Cardiac muscle cell (in vitro differentiated cells and primary cell): ENCODE measurements around the gene MYEOV. TPM values are rescaled to one million over a fixed set of nuclear protein-coding genes. Genes with fewer than 3 reads are reported as not detected.

Experiments
- DNase-seq, 2 donors: peaks; one replicate each; pipeline versions ENCODE4 v3.0.0 to v3.0.0-alpha.2; 2010 to 2017; ENCODE audit warnings: low read depth in 1 of 2, low spot score in 1 of 2
- H3K27ac ChIP-seq: fragments of 200-600 bp; sonication (generic); 2 replicates; pipeline ENCODE4 v1.5.1; 2016
- H3K27me3 ChIP-seq: fragments of 200-600 bp; sonication (generic); 2 replicates; pipeline ENCODE4 v1.6.0; 2016; ENCODE audit warnings: control low read depth
- H3K36me3 ChIP-seq: fragments of 200-600 bp; sonication (generic); 2 replicates; pipeline ENCODE4 v1.5.1; 2016; ENCODE audit warnings: control low read depth
- H3K4me1 ChIP-seq: fragments of 200-600 bp; sonication (generic); 2 replicates; pipeline ENCODE4 v1.8.1; 2017; ENCODE audit warnings: low read depth, mild to moderate bottlenecking, mixed run types
- H3K4me3 ChIP-seq: fragments of 200-600 bp; sonication (generic); 2 replicates; pipeline ENCODE4 v1.5.1; 2016; ENCODE audit warnings: mild to moderate bottlenecking
- H3K9me3 ChIP-seq: fragments of 200-600 bp; sonication (generic); 2 replicates; pipeline ENCODE4 v1.5.1; 2017; ENCODE audit warnings: low read depth, mild to moderate bottlenecking, control low read depth
- polyA plus RNA-seq: library from polyadenylated mRNA; unstranded; fragments of >200 nt; fragmentation: Nextera tagmentation; extraction: Ambion mirVana; gene quantifications from 2 replicates; pipeline ENCODE4 v1.2.1, GENCODE V29; 2016
- total RNA-seq: library from RNA; depleted of rRNA; stranded (reverse); fragments of >200 nt; gene quantifications from 2 replicates; pipeline ENCODE4 v1.2.3, GENCODE V29; 2016
- TF ChIP-seq, protein P1 (sequence below): IDR thresholded peaks from 2 replicates; pipeline ENCODE4 v1.5.1; 2012; ENCODE audit warnings: low read depth, mild to moderate bottlenecking, low read length

The MYEOV gene
- 0.51 TPM in 1 of 2 replicates, not detected in the other for total RNA-seq
- not detected in 2 replicates for polyA plus RNA-seq

DNA sequence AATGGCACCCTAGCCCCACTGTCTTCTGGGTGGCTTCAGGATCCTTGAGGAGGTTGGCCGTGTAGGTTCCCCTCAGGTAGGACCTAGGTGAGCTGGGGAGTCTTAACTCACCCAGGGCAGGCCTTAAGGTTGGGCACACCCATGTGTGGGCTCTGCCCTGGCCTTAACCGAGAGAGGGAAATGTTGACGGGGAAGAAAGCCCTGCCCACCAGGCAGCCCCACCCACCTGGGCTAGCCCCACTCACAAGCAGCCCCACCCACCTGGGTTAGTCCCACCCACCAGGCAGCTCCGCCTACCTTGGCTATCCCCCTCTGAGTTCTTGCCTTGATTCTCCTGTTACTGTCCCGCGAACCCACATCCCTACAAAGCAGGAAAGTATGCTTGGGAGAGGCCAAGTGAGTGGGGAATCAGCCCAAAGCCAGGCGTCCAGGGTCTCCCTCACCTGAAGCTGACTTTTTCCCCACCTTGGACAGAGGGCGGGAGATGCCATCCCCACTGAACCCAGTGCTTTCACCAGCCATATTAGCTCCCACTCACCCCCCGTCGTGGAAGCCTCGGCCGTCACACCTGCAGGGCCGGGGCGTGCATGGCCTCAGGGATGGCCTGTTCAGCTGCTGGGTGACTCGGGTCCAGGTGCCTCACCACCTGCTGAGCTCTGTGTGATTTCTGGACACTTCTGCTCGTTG, at the start of gene MYEOV:
TSS of gene MYEOV (plus strand) at position 337 of the 687 bp plus-strand sequence. CDS start 1,200 bp downstream, outside the sequence.
- Histone ChIP-seq H3K27ac (no peak within 1 kb of the TSS), H3K27me3 (no peaks in the 10 kb centered on the region), H3K36me3 (no peaks in the 10 kb centered on the region), H3K9me3 (no peaks in the 10 kb centered on the region), H3K4me3 (no peak within 1 kb of the TSS), H3K4me1 (no peaks in the 10 kb centered on the region)
- DNase-seq: peak in 1 of 2 donors; percentile 29
- TF ChIP-seq, protein P1, sequence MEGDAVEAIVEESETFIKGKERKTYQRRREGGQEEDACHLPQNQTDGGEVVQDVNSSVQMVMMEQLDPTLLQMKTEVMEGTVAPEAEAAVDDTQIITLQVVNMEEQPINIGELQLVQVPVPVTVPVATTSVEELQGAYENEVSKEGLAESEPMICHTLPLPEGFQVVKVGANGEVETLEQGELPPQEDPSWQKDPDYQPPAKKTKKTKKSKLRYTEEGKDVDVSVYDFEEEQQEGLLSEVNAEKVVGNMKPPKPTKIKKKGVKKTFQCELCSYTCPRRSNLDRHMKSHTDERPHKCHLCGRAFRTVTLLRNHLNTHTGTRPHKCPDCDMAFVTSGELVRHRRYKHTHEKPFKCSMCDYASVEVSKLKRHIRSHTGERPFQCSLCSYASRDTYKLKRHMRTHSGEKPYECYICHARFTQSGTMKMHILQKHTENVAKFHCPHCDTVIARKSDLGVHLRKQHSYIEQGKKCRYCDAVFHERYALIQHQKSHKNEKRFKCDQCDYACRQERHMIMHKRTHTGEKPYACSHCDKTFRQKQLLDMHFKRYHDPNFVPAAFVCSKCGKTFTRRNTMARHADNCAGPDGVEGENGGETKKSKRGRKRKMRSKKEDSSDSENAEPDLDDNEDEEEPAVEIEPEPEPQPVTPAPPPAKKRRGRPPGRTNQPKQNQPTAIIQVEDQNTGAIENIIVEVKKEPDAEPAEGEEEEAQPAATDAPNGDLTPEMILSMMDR: no peak

DNA sequence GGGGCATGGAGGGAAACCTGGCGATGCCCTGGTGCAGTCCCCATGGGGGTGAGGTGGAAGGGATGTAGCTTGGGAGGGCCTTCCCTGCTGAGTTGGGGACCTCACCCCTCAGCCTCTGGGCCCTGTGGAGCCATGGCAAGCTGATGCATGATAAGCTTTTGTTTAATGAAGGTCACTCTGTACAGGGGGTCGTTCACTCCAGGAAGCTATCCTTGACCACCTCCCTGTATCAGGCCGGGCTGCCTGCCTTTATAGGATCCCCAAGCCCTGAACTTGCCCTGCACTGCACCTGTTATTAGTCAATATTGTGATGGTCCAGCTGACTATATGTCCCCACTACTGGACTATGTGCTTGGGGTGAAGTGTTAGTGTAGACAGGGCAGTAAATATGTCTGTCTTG, 49.7 kb upstream of the MYEOV start:
- Histone ChIP-seq H3K4me3 (no peak overlapping the region), H3K36me3 (no peaks in the 10 kb centered on the region), H3K27me3 (peaks cover 8% of the 10 kb centered on the region), H3K27ac (no peak overlapping the region), H3K9me3 (no peaks in the 10 kb centered on the region), H3K4me1 (no peaks in the 10 kb centered on the region)
- no peak for DNase-seq
- TF ChIP-seq, protein P1: no peak

DNA sequence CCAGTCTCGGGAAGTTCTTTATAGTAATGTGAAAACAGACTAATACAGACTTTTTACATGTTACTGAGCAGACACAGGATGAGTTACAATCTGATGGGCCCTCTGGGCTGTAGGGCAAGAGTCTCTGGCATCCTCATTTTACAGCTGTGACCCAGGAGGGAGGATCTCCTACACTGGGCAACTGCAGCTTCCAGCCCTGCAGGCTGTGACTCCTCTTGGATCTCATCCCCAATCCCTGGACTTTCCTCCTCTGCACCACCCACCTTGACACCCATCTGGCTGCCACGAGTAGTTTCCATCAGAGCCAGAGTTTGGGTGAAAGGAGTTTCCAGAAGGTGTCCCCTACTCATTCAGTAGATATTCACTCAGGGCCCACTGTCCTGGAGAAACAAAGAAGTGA, 48.9 kb upstream of the MYEOV start:
- H3K27me3 ChIP-seq: peaks cover 16% of the 10 kb centered on the region
- H3K27ac ChIP-seq: no peak overlapping the region
- H3K4me1 ChIP-seq: peaks cover 3% of the 10 kb centered on the region
- no peak for DNase-seq
- no peaks in the 10 kb centered on the region for H3K36me3 ChIP-seq
- TF ChIP-seq, protein P1: no peak
- no peaks in the 10 kb centered on the region for H3K9me3 ChIP-seq
- H3K4me3 ChIP-seq: no peak overlapping the region

DNA sequence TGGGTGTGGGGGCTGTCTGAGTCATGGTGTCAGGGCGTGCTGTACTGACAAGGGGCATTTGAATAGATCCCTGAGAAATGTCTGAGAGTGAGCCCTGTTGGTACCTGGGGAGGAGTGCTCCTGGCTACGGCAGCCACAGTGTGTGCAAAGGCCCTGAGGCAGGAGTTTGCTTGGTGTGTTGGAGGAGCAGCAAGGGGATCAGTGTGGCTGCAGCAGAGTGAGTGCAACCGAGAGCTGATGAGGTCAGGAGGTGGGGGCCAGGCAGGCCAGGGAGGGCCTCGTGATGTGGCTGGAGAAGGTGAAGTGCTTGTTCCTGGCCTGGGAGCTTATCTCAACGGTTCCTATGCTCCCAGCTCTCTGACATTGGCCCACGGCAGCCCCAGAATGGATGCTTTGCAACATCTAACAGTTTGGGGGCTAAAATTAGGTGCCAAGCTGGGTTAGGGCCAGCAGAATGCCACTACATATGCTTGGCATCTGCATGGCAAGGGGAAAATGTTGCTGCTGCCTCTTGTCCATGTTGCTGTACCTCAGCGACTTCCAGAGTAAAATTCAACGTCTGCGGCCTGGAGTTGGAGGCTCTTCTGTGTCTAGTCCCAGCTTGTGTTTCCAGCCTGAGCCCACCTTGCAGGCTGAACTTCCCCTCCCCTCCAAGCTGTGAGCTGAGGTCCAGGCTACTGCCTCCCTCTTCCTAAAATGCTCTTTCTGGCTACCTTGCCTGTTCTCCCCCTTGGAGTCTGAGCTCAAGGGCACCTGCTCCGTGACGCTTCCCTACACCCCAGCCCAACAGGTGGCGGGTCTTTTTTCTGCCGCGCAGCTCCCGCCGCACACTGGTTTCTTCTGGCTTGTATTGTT, 48.2 kb upstream of the MYEOV start:
- no peaks in the 10 kb centered on the region for H3K36me3 ChIP-seq
- peaks cover 23% of the 10 kb centered on the region for H3K27me3 ChIP-seq
- H3K27ac ChIP-seq: no peak overlapping the region
- no peak for DNase-seq
- H3K9me3 ChIP-seq: no peaks in the 10 kb centered on the region
- TF ChIP-seq, protein P1: no peak
- peaks cover 3% of the 10 kb centered on the region for H3K4me1 ChIP-seq
- H3K4me3 ChIP-seq: no peak overlapping the region

DNA sequence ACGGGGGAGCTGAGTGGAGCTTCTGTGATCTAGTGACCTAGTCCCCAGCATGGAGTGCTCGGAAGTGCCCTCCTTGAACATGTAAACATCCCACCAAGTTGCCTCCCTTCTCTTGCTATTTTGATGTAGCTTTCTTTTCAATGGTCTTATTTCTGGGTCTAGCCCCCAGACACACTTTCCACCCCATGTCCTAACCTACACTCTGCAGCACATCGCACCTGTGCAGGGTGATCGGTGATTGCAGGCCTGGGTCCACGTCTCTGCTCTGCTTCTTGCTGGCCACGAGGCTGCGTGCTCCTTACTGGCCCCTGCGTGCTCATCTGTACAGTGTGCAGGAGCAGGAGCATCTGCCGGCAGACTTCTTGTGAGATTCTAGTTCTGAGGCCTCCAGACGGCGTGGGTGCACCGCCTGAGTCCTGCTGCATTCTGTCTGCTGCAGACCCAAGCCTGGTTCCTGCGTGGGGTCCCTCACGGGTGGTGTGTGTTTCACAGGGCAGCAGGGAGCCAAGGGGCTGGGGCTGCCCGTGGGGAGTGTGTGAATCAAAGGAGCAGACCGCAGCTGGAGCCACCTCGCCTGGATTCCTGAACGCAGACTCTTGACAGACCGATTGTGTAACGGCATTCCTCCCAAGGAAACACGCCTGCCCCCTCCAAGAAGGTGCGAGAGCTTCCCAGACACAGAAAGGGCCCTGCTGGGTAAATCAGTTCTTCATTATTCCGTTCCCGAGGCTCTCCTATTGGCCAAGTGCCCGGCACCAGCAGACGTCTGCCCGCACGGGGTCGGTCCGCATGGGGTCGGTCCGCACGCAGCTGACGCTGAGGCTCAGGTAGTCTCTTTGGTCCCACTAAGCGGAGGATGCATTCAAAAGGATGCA, 44.4 kb upstream of the MYEOV start:
- no peak overlapping the region for H3K27ac ChIP-seq
- no peak overlapping the region for H3K4me3 ChIP-seq
- H3K36me3 ChIP-seq: no peaks in the 10 kb centered on the region
- no peaks in the 10 kb centered on the region for H3K9me3 ChIP-seq
- peaks cover 24% of the 10 kb centered on the region for H3K27me3 ChIP-seq
- TF ChIP-seq, protein P1: no peak
- H3K4me1 ChIP-seq: peaks cover 3% of the 10 kb centered on the region
- peak in 1 of 2 donors; percentile 60 for DNase-seq
